ENCODE results near the gene COG4.

COG4 gene

DNA sequence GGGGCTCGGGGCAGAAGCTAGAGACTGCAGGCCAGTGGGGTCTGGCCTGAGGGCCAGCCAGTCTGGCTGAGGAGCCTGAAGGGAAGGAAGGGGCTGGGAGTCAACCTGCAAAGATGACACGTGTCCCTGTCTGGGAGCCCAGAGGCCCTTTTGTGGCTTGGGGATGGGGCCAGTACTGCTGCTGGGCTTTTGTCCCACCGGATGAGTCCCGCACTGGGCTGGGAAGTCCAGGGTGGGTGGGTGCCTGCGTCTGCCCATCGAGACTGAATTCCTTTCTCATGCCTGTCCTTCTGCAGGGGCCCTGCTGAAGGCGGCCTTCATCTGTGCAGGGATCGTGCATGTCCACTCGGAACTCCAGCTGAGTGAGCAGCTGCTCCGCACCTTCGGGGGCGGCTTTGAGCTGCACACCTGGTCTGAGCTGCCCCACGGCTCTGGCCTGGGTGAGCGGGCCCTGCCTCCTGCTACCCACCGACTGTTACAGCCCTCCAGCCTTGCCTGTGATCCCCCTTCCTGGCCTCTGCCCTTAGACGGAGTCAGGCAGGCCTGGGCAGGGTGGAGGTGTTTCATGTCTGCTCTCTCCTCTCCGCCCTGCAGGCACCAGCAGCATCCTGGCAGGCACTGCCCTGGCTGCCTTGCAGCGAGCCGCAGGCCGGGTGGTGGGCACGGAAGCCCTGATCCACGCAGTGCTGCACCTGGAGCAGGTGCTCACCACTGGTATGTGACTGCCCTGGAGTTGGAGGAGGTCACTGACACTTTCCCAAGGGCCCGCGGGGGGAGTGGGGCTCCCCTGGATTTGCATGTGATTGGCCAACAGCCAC, 48.1 kb downstream of the COG4 start:
- Histone ChIP-seq H3K4me3 (replicated peaks; ENCODE audit: low read depth, low read length) (no peak overlapping the region), H3K36me3 (ENCODE audit: control insufficient read depth, insufficient read depth, low read length) (peaks cover 26% of the 10 kb centered on the region), H3K27me3 (replicated peaks; ENCODE audit: control insufficient read depth, insufficient read depth, low read length) (no peaks in the 10 kb centered on the region)
- TF ChIP-seq, protein P1, sequence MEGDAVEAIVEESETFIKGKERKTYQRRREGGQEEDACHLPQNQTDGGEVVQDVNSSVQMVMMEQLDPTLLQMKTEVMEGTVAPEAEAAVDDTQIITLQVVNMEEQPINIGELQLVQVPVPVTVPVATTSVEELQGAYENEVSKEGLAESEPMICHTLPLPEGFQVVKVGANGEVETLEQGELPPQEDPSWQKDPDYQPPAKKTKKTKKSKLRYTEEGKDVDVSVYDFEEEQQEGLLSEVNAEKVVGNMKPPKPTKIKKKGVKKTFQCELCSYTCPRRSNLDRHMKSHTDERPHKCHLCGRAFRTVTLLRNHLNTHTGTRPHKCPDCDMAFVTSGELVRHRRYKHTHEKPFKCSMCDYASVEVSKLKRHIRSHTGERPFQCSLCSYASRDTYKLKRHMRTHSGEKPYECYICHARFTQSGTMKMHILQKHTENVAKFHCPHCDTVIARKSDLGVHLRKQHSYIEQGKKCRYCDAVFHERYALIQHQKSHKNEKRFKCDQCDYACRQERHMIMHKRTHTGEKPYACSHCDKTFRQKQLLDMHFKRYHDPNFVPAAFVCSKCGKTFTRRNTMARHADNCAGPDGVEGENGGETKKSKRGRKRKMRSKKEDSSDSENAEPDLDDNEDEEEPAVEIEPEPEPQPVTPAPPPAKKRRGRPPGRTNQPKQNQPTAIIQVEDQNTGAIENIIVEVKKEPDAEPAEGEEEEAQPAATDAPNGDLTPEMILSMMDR (IDR thresholded peaks at IDR 0.05; ENCODE audit: insufficient read depth, low read length, poor library complexity, severe bottlenecking): no peak
- DNase-seq (ENCODE audit: extremely low read depth, insufficient read length): no peak

DNA sequence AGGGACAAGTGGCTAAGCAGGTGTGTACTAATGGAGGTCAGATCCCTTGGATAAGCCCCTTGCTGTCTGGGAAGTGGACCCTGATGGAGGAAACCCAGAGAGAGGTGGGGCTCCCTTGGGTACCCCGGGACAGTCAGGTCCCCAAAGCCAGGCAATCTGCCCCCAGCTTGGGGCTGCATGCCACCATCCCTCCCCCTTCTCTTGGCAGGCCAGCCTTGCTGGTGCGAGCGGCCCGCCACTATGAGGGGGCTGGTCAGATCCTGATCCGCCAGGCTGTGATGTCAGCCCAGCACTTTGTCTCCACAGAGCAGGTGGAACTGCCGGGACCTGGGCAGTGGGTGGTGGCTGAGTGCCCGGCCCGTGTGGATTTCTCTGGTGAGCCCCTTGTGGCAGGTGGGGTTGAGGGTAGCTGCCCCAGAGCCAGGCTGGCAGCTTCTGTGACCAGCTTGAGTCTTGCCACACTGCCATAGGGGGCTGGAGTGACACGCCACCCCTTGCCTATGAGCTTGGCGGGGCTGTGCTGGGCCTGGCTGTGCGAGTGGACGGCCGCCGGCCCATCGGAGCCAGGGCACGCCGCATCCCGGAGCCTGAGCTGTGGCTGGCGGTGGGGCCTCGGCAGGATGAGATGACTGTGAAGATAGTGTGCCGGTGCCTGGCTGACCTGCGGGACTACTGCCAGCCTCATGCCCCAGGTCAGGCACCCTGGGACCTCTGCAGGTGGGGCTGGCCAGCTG, 48.9 kb downstream of the COG4 start:
- Histone ChIP-seq H3K36me3 (ENCODE audit: control insufficient read depth, insufficient read depth, low read length) (peaks cover 21% of the 10 kb centered on the region), H3K4me3 (replicated peaks; ENCODE audit: low read depth, low read length) (no peak overlapping the region), H3K27me3 (replicated peaks; ENCODE audit: control insufficient read depth, insufficient read depth, low read length) (no peaks in the 10 kb centered on the region)
- no peak for DNase-seq (ENCODE audit: extremely low read depth, insufficient read length)
- TF ChIP-seq, protein P1 (IDR thresholded peaks at IDR 0.05; ENCODE audit: insufficient read depth, low read length, poor library complexity, severe bottlenecking): no peak

DNA sequence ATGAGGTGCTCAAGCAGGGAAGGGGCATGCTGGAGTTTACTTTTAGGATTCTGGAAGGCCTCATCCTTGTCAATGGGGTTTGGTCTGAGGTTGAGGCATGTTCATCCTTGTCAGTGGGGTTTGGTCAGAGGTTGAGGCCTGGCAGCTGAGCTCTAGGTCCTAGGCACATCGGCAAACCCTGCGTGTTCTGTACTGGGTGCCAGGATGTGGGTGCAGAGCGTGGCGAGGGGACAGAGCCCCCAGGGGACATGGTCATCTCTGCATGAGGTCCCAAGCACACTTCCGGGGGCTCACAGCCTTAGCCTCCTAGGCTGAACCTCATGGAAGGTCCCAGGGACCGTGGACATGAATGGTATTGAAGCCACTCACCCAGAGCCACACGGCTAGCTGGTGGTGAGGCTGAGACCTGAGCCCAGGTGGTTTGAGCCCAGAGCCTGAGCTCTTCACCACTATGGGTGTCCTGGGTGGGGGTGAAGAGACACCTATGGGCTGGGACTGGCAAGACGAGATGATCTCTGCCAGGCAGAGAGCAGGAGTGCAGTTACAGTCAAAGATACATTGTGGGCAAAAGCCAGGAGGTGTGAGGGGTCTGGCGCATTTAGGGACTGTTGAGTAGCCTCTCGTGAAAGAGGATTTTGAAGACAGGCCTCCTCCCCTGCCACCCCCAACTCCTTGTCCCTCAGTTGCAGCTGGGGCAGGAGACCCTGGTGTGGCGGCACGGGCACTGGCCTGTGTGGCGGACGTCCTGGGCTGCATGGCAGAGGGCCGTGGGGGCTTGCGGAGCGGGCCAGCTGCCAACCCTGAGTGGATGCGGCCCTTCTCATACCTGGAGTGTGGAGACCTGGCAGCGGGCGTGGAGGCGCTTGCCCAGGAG, 49.7 kb downstream of the COG4 start:
- TF ChIP-seq, protein P1 (IDR thresholded peaks at IDR 0.05; ENCODE audit: insufficient read depth, low read length, poor library complexity, severe bottlenecking): no peak
- Histone ChIP-seq H3K27me3 (replicated peaks; ENCODE audit: control insufficient read depth, insufficient read depth, low read length) (no peaks in the 10 kb centered on the region), H3K36me3 (ENCODE audit: control insufficient read depth, insufficient read depth, low read length) (peaks cover 13% of the 10 kb centered on the region), H3K4me3 (replicated peaks; ENCODE audit: low read depth, low read length) (no peak overlapping the region)
- DNase-seq (ENCODE audit: extremely low read depth, insufficient read length): no peak

DNA sequence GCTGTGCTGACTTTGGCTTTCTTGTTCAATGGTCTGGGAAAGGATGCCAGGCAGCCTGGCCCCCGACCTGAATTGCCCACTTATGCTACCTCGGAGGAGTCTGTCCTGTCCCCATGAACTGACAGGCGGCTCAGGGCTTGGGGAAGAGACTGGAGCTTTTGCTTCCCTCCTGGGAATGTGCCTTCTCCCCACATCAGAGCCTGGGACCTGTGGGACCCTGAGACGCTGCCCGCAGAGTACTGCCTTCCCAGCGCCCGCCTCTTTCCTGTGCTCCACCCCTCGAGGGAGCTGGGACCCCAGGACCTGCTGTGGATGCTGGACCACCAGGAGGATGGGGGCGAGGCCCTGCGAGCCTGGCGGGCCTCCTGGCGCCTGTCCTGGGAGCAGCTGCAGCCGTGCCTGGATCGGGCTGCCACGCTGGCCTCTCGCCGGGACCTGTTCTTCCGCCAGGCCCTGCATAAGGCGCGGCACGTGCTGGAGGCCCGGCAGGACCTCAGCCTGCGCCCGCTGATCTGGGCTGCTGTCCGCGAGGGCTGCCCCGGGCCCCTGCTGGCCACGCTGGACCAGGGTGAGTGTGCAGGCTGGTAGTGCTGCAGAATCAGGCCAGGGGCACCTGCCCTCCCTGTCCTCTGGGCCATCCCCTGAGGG, 50.4 kb downstream of the COG4 start:
- no peak overlapping the region for H3K4me3 ChIP-seq (replicated peaks; ENCODE audit: low read depth, low read length)
- DNase-seq (ENCODE audit: extremely low read depth, insufficient read length): no peak
- TF ChIP-seq, protein P1 (IDR thresholded peaks at IDR 0.05; ENCODE audit: insufficient read depth, low read length, poor library complexity, severe bottlenecking): no peak

DNA sequence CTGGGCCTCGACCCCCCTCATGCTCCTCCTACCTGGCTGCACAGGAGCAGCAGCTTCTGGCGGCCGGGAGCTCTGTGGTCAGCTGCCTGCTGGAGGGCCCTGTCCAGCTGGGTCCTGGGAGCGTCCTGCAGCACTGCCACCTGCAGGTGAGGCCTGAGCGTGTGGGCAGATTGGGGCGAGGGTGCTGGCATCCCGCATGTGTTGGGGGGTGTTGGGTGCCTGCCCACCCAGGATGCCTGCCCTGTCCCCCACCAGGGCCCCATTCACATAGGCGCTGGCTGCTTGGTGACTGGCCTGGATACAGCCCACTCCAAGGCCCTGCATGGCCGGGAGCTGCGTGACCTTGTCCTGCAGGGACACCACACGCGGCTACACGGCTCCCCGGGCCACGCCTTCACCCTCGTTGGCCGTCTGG, 52.4 kb downstream of the COG4 start:
- Histone ChIP-seq H3K4me3 (replicated peaks; ENCODE audit: low read depth, low read length) (no peak overlapping the region), H3K36me3 (ENCODE audit: control insufficient read depth, insufficient read depth, low read length) (peaks cover 10% of the 10 kb centered on the region), H3K27me3 (replicated peaks; ENCODE audit: control insufficient read depth, insufficient read depth, low read length) (no peaks in the 10 kb centered on the region)
- no peak for DNase-seq (ENCODE audit: extremely low read depth, insufficient read length)
- TF ChIP-seq, protein P1 (IDR thresholded peaks at IDR 0.05; ENCODE audit: insufficient read depth, low read length, poor library complexity, severe bottlenecking): peak; percentile 25

More for the DNA sequence above, 50.4 kb downstream of the COG4 start:
- Histone ChIP-seq H3K27me3 (replicated peaks; ENCODE audit: control insufficient read depth, insufficient read depth, low read length) (no peaks in the 10 kb centered on the region), H3K36me3 (ENCODE audit: control insufficient read depth, insufficient read depth, low read length) (peaks cover 6% of the 10 kb centered on the region)

Data from GM06990 (cell line).